Smooth muscle cell (in vitro differentiated cells): ENCODE results near the gene DSCAML1. TPM values are rescaled to one million over a fixed set of nuclear protein-coding genes. Genes with fewer than 3 reads are reported as not detected.

Source experiments
- DNase-seq: peaks from one replicate; lab custom pipeline; 2025; ENCODE audit not compliant: unreplicated experiment; lab: John Stamatoyannopoulos, UW
- H2AFZ ChIP-seq: fragments of 200-600 bp; sonication (generic); 2 replicates; pipeline ENCODE4 v1.6.0; 2016; ENCODE audit warnings: antibody characterized with exemption, low read depth, mild to moderate bottlenecking
- H3F3A ChIP-seq: fragments of 200-600 bp; sonication (generic); 2 replicates; pipeline ENCODE4 v1.6.0; 2017; ENCODE audit warnings: antibody characterized with exemption, low read depth
- H3K27ac ChIP-seq: fragments of 200-600 bp; sonication (generic); 2 replicates; pipeline ENCODE4 v1.5.1; 2016; ENCODE audit warnings: low read depth, mild to moderate bottlenecking
- H3K27me3 ChIP-seq: fragments of 200-600 bp; sonication (generic); 2 replicates; pipeline ENCODE4 v1.6.1; 2016; ENCODE audit warnings: low read depth, mild to moderate bottlenecking
- H3K36me3 ChIP-seq: fragments of 200-600 bp; sonication (generic); 2 replicates; pipeline ENCODE4 v1.5.1; 2016; ENCODE audit warnings: low read depth
- H3K4me1 ChIP-seq: fragments of 200-600 bp; sonication (generic); 2 replicates; pipeline ENCODE4 v1.5.1; 2016; ENCODE audit warnings: low read depth
- H3K4me2 ChIP-seq: fragments of 200-600 bp; sonication (generic); 2 replicates; pipeline ENCODE4 v1.6.0; 2016; ENCODE audit warnings: mild to moderate bottlenecking
- H3K4me3 ChIP-seq: fragments of 200-600 bp; sonication (generic); 2 replicates; pipeline ENCODE4 v1.5.1; 2016; ENCODE audit warnings: mild to moderate bottlenecking
- H3K79me2 ChIP-seq: fragments of 200-600 bp; sonication (generic); 2 replicates; pipeline ENCODE4 v1.6.0; 2016; ENCODE audit warnings: low read depth, mild to moderate bottlenecking
- H3K9ac ChIP-seq: fragments of 200-600 bp; sonication (generic); 2 replicates; pipeline ENCODE4 v1.6.0; 2016; ENCODE audit warnings: low read depth
- H3K9me3 ChIP-seq: fragments of 200-600 bp; sonication (generic); replicated peaks from 2 replicates; pipeline ENCODE4 v1.5.1; 2016; ENCODE audit warnings: low read depth
- H4K20me1 ChIP-seq: fragments of 200-600 bp; sonication (generic); 2 replicates; pipeline ENCODE4 v1.6.0; 2016; ENCODE audit warnings: low read depth
- CTCF ChIP-seq: fragments of 200-600 bp; sonication (generic); IDR thresholded peaks from 2 replicates; pipeline ENCODE4 v1.5.1; 2017; ENCODE audit warnings: borderline replicate concordance, mild to moderate bottlenecking, antibody characterized with exemption; ENCODE audit not compliant: insufficient read depth, poor library complexity, severe bottlenecking
- WGBS: methylation state at CpG from one replicate; pipeline ENCODE4 v1.1.7; 2016; ENCODE audit warnings: low lambda C conversion rate; 5-methylcytosine and 5-hydroxymethylcytosine counted together
- polyA plus RNA-seq: library from polyadenylated mRNA; unstranded; fragments of >200 nt; fragmentation: Nextera tagmentation; extraction: Ambion mirVana; gene quantifications from 2 replicates; pipeline ENCODE4 v1.2.1, GENCODE V29; 2016
- total RNA-seq: library from RNA; depleted of rRNA; stranded (reverse); fragments of >200 nt; gene quantifications from 2 replicates; pipeline ENCODE4 v1.2.3, GENCODE V29; 2014

The DSCAML1 gene
- total and polyA plus RNA-seq, 2 experiments from 2014 or later, result 0.22 TPM; not detected in 1

- Histone ChIP-seq H3K36me3 (no peaks in the 10 kb centered on the region), H3K79me2 (no peaks in the 10 kb centered on the region), H3F3A (no peaks in the 10 kb centered on the region), H3K9ac (no peak overlapping the region), H3K4me1 (peaks cover 7% of the 10 kb centered on the region), H3K27ac (no peak overlapping the region), H3K4me2 (no peak overlapping the region), H3K9me3 (no peaks in the 10 kb centered on the region), H4K20me1 (no peaks in the 10 kb centered on the region), H3K4me3 (no peak overlapping the region), H2AFZ (no peak overlapping the region), H3K27me3 (no peaks in the 10 kb centered on the region)
- WGBS, result 85% methylated on average over 11 of the region's 11 CpGs
- no peak for DNase-seq
- TF ChIP-seq CTCF, result no peak
These were observed 261.1 kb downstream of the DSCAML1 start for GRCh38 chr11:117535850-117536411.

GRCh38 chr11:117535201-117535849, 261.7 kb downstream of the DSCAML1 start:
- no peak for TF ChIP-seq CTCF
- no peaks in the 10 kb centered on the region for H3F3A ChIP-seq
- no peak for DNase-seq
- no peak overlapping the region for H3K4me3 ChIP-seq
- H3K9me3 ChIP-seq, result no peaks in the 10 kb centered on the region
- no peak overlapping the region for H2AFZ ChIP-seq
- no peaks in the 10 kb centered on the region for H3K27me3 ChIP-seq
- H4K20me1 ChIP-seq, result no peaks in the 10 kb centered on the region
- no peak overlapping the region for H3K9ac ChIP-seq
- H3K36me3 ChIP-seq, result no peaks in the 10 kb centered on the region
- 89% methylated on average over 19 of the region's 19 CpGs for WGBS
- no peaks in the 10 kb centered on the region for H3K79me2 ChIP-seq
- H3K4me1 ChIP-seq, result peaks cover 7% of the 10 kb centered on the region
- H3K4me2 ChIP-seq, result no peak overlapping the region
- H3K27ac ChIP-seq, result no peak overlapping the region

- H3K36me3 ChIP-seq, result no peaks in the 10 kb centered on the region
- TF ChIP-seq CTCF, result no peak
- no peak overlapping the region for H3K9ac ChIP-seq
- no peaks in the 10 kb centered on the region for H3F3A ChIP-seq
- 92% methylated on average over 3 of the region's 3 CpGs for WGBS
- no peak overlapping the region for H3K27ac ChIP-seq
- no peaks in the 10 kb centered on the region for H4K20me1 ChIP-seq
- H2AFZ ChIP-seq, result no peak overlapping the region
- H3K27me3 ChIP-seq, result no peaks in the 10 kb centered on the region
- no peak for DNase-seq
- H3K4me2 ChIP-seq, result no peak overlapping the region
- no peaks in the 10 kb centered on the region for H3K9me3 ChIP-seq
- no peak overlapping the region for H3K4me3 ChIP-seq
- no peaks in the 10 kb centered on the region for H3K4me1 ChIP-seq
- H3K79me2 ChIP-seq, result no peaks in the 10 kb centered on the region
These were observed 264.4 kb downstream of the DSCAML1 start for GRCh38 chr11:117532568-117532967.

GRCh38 chr11:117529816-117530215, 267.2 kb downstream of the DSCAML1 start:
- Histone ChIP-seq H3K9me3 (no peaks in the 10 kb centered on the region), H3K27ac (no peak overlapping the region), H3K36me3 (no peaks in the 10 kb centered on the region), H3K27me3 (no peaks in the 10 kb centered on the region), H2AFZ (no peak overlapping the region), H4K20me1 (no peaks in the 10 kb centered on the region), H3F3A (no peaks in the 10 kb centered on the region), H3K79me2 (no peaks in the 10 kb centered on the region), H3K4me3 (no peak overlapping the region), H3K4me1 (no peaks in the 10 kb centered on the region), H3K9ac (no peak overlapping the region), H3K4me2 (no peak overlapping the region)
- WGBS, result 84% methylated on average over 18 of the region's 18 CpGs
- no peak for DNase-seq
- no peak for TF ChIP-seq CTCF
